ENCODE data around the gene SMU1. TPM values are rescaled to one million over a fixed set of nuclear protein-coding genes. Genes with fewer than 3 reads are reported as not detected.

Gene SMU1
- total and polyA plus RNA-seq, 2 of the 13 experiments (the other 11 are each of a cell fraction or from before 2014, with no cell fraction given) = 12.9 to 36.6 TPM

DNA sequence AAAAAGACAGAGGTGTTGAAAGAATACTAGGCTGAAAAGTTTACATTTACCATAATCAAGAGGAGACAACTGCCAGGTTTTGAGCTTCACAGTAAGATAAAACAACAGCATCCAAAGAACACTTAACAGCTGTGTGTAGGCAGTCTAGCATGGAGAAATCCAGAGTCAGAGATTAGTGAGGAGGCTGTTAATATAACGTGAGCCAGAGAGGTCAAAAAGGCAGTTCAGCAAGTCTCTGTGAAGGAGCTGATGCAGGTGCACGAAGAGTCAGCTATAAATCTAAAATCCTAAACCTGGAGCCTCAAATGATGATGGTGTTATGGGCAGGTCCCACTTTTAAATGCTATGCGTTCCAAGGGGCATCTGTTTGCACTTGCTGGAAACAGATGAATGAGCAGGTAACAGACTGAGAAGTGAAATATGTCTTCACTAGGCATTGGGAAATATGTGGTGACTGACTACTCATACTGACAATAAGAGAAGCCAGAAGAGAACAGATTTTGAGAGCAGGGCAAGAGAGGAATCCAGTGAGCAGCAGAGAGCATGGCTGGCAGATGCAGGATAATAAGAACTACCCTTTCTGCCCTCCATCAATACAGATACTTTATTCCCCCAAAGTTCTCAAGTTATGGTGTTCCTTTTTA lies 83.8 kb downstream of the SMU1 start (continued):
- TF ChIP-seq, protein P1, sequence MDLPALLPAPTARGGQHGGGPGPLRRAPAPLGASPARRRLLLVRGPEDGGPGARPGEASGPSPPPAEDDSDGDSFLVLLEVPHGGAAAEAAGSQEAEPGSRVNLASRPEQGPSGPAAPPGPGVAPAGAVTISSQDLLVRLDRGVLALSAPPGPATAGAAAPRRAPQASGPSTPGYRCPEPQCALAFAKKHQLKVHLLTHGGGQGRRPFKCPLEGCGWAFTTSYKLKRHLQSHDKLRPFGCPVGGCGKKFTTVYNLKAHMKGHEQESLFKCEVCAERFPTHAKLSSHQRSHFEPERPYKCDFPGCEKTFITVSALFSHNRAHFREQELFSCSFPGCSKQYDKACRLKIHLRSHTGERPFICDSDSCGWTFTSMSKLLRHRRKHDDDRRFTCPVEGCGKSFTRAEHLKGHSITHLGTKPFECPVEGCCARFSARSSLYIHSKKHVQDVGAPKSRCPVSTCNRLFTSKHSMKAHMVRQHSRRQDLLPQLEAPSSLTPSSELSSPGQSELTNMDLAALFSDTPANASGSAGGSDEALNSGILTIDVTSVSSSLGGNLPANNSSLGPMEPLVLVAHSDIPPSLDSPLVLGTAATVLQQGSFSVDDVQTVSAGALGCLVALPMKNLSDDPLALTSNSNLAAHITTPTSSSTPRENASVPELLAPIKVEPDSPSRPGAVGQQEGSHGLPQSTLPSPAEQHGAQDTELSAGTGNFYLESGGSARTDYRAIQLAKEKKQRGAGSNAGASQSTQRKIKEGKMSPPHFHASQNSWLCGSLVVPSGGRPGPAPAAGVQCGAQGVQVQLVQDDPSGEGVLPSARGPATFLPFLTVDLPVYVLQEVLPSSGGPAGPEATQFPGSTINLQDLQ (CRISPR knock-in tag; IDR thresholded peaks at IDR 0.05) = no peak
- TF ChIP-seq, protein P2, sequence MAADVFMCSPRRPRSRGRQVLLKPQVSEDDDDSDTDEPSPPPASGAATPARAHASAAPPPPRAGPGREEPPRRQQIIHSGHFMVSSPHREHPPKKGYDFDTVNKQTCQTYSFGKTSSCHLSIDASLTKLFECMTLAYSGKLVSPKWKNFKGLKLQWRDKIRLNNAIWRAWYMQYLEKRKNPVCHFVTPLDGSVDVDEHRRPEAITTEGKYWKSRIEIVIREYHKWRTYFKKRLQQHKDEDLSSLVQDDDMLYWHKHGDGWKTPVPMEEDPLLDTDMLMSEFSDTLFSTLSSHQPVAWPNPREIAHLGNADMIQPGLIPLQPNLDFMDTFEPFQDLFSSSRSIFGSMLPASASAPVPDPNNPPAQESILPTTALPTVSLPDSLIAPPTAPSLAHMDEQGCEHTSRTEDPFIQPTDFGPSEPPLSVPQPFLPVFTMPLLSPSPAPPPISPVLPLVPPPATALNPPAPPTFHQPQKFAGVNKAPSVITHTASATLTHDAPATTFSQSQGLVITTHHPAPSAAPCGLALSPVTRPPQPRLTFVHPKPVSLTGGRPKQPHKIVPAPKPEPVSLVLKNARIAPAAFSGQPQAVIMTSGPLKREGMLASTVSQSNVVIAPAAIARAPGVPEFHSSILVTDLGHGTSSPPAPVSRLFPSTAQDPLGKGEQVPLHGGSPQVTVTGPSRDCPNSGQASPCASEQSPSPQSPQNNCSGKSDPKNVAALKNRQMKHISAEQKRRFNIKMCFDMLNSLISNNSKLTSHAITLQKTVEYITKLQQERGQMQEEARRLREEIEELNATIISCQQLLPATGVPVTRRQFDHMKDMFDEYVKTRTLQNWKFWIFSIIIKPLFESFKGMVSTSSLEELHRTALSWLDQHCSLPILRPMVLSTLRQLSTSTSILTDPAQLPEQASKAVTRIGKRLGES (CRISPR knock-in tag; IDR thresholded peaks at IDR 0.05; ENCODE audit: borderline replicate concordance) = no peak
- TF ChIP-seq, protein P3, sequence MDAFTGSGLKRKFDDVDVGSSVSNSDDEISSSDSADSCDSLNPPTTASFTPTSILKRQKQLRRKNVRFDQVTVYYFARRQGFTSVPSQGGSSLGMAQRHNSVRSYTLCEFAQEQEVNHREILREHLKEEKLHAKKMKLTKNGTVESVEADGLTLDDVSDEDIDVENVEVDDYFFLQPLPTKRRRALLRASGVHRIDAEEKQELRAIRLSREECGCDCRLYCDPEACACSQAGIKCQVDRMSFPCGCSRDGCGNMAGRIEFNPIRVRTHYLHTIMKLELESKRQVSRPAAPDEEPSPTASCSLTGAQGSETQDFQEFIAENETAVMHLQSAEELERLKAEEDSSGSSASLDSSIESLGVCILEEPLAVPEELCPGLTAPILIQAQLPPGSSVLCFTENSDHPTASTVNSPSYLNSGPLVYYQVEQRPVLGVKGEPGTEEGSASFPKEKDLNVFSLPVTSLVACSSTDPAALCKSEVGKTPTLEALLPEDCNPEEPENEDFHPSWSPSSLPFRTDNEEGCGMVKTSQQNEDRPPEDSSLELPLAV (CRISPR knock-in tag; conservative IDR thresholded peaks at IDR 0.05; ENCODE audit: low read depth) = no peak
- TF ChIP-seq GATAD2A (CRISPR knock-in tag; IDR thresholded peaks at IDR 0.05) = no peak
- TF ChIP-seq ZNF3 (CRISPR knock-in tag; IDR thresholded peaks at IDR 0.05) = no peak
- TF ChIP-seq MTF2 (CRISPR knock-in tag; IDR thresholded peaks at IDR 0.05; ENCODE audit: borderline replicate concordance) = no peak
- TF ChIP-seq CBX2 (IDR thresholded peaks at IDR 0.05; ENCODE audit: low read depth, low read length) = no peak
- no peak for TF ChIP-seq CBX2 (CRISPR knock-in tag; IDR thresholded peaks at IDR 0.05; ENCODE audit: low read depth)
- no peak for TF ChIP-seq PAF1 (CRISPR knock-in tag; IDR thresholded peaks at IDR 0.05)
- no peak for TF ChIP-seq DMAP1 (CRISPR knock-in tag; IDR thresholded peaks at IDR 0.05)
- TF ChIP-seq MBD4 (IDR thresholded peaks at IDR 0.05; ENCODE audit: borderline replicate concordance, low read length) = no peak
